ENCODE results near the gene SERP2.

DNA sequence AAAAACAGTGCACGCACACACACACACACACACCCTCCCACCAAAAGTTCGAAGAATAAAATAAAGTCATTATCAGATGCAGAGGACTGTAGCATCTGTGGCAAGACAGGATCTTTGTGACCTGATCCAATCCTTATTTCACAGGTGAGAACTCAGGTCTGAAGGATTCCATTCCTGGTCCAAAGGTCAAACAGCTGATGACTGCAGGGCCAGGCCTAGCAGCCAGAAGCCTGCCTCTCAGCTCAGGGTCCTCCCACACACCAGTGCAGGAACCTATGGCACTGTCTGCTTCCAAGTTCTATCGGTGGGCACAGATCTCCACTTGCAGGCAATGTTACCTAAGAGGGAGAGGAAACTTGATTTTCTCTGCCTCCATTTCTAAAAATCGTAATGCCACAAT, 57.5 kb downstream of the SERP2 start:
- TF ChIP-seq, protein P1, sequence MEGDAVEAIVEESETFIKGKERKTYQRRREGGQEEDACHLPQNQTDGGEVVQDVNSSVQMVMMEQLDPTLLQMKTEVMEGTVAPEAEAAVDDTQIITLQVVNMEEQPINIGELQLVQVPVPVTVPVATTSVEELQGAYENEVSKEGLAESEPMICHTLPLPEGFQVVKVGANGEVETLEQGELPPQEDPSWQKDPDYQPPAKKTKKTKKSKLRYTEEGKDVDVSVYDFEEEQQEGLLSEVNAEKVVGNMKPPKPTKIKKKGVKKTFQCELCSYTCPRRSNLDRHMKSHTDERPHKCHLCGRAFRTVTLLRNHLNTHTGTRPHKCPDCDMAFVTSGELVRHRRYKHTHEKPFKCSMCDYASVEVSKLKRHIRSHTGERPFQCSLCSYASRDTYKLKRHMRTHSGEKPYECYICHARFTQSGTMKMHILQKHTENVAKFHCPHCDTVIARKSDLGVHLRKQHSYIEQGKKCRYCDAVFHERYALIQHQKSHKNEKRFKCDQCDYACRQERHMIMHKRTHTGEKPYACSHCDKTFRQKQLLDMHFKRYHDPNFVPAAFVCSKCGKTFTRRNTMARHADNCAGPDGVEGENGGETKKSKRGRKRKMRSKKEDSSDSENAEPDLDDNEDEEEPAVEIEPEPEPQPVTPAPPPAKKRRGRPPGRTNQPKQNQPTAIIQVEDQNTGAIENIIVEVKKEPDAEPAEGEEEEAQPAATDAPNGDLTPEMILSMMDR (IDR thresholded peaks at IDR 0.05), result no peak
- no peak for TF ChIP-seq POLR2A (IDR thresholded peaks at IDR 0.05)

Data from thyroid gland (tissue), 4 donors.